Superior temporal gyrus (tissue), 1 donor: Measurements from ENCODE around the gene LYST.
"Not testable (repeated sequence)": the region's sequence is repeated elsewhere in the genome, so short reads cannot be mapped to it uniquely, and the experiment has no call there.

ENCODE experiments used
- DNase-seq: peaks from one replicate; pipeline ENCODE4 v3.0.0-alpha.2; 2016; ENCODE audit errors: extremely low spot score

LYST gene, protein sequence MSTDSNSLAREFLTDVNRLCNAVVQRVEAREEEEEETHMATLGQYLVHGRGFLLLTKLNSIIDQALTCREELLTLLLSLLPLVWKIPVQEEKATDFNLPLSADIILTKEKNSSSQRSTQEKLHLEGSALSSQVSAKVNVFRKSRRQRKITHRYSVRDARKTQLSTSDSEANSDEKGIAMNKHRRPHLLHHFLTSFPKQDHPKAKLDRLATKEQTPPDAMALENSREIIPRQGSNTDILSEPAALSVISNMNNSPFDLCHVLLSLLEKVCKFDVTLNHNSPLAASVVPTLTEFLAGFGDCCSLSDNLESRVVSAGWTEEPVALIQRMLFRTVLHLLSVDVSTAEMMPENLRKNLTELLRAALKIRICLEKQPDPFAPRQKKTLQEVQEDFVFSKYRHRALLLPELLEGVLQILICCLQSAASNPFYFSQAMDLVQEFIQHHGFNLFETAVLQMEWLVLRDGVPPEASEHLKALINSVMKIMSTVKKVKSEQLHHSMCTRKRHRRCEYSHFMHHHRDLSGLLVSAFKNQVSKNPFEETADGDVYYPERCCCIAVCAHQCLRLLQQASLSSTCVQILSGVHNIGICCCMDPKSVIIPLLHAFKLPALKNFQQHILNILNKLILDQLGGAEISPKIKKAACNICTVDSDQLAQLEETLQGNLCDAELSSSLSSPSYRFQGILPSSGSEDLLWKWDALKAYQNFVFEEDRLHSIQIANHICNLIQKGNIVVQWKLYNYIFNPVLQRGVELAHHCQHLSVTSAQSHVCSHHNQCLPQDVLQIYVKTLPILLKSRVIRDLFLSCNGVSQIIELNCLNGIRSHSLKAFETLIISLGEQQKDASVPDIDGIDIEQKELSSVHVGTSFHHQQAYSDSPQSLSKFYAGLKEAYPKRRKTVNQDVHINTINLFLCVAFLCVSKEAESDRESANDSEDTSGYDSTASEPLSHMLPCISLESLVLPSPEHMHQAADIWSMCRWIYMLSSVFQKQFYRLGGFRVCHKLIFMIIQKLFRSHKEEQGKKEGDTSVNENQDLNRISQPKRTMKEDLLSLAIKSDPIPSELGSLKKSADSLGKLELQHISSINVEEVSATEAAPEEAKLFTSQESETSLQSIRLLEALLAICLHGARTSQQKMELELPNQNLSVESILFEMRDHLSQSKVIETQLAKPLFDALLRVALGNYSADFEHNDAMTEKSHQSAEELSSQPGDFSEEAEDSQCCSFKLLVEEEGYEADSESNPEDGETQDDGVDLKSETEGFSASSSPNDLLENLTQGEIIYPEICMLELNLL (N-terminal part only)

DNA sequence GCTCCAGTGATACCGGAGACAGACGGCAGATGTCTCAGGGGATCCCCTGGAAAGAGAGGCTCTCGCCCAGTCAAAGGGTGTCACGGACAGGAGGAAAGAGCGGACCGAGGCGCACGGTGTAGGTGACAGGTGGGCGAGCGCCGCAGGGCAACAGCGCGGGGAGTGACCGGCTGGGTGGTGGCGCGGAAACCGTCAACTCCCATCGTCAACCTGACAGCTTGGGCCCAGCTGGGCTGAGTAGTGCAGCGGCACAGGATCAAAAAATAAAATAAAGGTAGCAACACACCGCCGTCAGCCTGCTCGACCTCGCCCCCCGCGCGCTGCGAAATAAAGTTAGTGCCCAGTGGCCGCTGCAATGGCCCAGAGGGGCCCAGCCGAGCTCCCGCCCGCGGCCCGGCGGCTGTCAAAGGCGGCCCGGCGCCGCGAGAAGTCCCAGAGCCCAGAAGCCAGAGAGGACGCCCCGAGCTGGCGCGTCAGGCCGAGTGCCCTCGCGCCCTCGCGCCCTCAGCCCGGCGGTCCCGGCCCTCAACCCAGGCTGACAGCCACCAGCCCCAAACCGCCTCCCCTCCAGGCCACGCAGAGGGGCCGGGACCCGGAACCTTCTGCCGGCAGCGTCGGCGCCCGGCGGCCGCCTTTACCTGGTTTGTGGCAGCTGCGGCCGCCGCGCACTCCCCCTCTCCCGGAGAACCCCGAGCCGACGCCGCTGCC, at the start of gene LYST:
Gene LYST (minus strand): TSS at position 702 of the 708 bp plus-strand sequence. CDS start 36,489 bp downstream, outside the sequence.
- DNase-seq = no peak

DNA sequence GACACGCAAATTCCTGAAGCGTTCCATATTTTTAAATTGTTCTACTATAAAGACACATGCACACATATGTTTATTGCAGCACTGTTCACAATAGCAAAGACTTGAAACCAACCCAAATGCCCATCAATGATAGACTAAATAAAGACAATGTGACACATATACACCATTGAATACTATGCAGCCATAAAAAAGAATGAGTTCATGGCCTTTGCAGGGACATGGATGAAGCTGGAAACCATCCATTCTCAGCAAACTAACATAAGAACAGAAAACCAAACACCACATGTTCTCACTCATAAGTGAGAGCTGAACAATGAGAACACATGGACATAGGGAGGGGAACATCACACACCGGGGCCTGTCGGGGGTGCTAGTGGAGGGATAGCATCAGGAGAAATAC, 48.8 kb upstream of the LYST start:
- not testable (repeated sequence) for DNase-seq

DNA sequence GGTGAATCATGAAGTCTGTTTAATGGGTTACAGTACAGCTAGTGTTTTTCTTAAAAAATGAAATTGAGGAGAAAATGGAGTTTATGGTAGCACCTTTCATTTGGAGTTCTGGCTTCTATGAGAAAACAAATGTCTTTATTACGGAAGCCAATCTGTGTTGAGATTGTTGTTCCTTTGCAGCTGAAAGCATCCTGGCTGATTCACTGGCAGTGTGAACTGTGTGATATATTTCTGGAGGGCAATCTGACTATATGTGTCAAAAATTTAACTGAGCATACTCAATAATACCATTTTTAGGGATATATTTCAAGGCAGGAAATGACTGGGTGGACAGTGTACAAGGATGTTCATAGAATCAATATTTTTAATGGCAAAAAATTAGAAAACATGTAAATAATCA, 46.6 kb upstream of the LYST start:
- DNase-seq = no peak

DNA sequence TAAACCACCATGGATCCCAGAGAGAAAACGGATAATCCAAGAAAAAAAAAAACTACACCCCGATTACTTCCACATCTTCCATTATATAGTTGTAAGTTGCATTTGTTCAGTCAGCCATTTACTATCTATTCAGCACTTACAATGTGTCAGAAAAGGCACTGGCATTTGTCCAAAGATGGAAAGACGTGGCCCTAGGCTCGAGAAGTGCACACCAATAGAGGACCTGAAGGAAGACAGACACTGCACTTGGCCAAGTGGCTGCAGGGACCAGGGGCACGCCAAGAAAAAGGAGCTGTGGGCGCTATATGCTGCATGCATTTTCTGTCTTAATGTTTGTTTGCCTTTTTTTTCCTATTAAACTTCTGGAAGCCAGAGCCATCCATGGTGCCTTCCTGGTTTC, 45.2 kb upstream of the LYST start:
- no peak for DNase-seq

DNA sequence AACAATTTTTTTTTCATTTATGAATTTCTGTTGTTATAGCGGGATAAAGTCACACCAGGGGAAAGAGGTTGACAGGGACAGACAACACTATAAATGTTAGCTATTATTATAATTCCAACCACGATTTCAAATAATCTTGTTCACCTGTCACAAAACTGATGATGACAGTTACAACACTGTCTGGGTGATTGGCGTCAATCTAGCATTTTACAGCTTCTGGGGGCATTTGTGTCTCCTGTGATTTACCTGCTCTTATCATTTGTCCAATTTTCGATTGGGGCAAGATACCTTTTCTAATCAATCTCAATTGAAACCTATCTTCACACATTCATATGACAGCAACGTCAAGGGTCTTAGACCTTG, 44.6 kb upstream of the LYST start:
- no peak for DNase-seq

DNA sequence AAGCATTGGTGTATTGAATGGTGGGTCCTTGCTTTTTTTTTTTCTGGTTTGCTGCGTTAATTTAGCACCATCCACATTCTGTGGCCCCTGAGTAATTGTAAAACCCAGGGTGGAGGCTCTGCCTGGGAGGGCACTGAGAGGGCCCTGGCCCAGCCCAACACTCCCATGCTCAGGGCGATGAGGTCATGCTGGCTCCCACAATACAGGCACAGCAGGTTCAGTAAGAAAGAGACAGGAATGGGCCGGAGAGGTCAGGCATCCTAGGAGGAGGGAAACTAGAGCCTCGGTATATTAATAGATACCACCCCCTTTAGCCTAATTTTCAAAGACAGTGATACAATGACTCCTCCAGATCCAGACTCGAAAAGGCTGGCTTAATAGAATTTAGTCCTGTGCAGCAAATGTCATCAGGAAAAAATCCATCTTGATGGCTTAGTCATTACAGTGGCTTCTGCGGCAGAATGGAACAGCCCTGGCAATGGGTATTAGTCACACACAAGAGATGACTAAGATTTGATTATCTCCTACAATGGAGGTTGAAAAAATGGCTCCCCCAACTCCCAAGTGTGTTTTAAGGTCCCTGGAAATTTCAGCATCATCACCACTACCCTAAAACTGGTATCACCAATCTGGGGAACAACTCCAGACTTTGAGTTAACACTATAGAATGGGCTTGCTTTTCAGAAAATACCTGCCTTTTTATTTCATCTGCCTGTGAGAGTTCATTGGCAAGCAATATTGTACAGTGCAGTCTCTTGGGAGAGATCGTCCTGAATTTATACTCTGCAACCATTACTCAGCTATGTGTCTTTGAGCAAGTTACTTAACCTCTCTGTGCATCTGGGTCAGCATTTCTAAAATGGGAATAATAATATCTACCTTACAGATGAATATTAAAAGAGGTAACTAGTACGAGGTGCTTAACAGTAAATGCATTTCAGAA, 43.9 kb upstream of the LYST start:
- no peak for DNase-seq

DNA sequence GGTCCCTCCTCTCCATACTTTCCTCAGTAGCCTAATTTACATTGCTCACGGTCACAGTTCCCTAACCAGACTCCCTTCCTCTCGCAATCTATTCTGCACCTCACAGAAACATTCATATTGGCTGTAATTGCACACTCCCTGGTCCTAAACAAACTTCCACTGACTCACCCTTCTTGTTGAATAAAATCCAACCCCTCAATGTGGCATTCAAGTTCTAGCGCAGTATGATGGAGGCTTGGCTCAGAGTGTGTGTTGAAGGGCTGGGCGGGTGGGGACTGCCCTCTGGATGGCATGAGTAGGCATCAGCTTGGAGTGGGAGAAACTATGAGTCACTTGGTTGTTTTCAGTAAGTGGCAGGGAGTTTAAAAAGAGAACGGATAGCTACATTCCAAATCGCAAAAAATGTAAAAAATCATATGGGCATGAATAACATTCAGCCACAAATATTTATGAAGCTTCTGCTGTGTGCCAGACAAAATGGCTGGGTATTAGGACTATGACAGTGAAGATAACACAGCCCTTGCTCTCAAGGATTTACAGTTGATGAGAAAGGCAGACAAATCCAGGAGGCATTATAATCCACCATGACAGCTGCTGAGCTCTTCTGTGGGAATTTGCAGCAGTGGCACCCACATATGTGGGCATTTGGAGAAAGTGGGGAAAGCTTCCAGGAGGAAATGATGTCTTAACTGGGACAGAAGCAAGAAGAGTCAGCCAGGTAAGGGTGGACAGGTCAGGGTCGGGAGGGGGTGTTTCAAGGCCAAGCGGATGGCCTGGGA, 42.2 kb upstream of the LYST start:
- peak; percentile 47 for DNase-seq

DNA sequence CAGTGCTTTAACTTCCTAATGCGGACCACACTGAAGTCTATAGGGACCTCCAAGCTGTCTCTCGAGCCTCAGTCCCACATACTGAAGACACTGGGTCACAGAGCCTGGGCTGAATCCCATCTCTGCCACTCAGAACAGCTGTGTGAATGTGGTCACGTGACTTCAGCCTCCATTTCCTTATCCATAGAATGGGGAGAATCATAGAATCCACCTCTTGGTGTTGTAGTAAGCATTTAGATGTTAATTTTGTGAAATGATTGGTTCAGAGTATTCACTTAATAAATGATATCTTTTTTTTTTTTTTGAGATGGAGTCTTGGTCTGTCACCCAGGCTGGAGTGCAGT, 41.2 kb upstream of the LYST start:
- DNase-seq = no peak

DNA sequence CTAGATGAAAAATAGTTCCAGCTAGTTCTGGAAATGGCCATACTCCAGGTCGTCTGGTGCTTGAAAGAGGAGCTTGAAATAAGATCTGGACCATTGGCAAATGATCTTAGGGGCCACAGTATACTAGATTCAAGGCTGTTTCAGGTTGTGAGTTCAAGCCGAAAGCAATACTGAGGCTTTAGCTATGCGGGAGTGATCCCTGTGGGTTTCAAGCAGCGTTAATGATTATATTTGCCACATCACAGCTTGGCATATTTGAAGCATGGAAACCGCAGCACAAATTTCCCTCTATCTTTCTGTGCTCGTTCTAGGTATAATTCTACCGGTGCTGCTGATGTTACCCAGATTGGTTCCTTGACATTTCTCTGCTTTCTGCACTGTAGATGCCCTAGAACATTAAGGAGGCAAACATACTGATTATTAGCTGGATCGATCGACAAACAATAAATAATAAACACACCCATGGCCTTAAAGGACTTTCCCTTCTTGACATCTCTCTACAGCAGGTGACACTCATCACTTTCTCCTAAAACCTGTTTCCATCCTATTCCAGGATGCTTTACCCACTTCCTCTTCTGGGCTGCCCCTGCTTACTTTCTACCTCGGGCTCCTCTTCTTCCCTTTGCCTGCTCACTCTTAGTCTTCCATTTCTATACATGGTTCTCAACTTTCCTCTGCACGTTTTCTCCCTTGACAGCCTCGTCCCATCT, 40.6 kb upstream of the LYST start:
- no peak for DNase-seq

DNA sequence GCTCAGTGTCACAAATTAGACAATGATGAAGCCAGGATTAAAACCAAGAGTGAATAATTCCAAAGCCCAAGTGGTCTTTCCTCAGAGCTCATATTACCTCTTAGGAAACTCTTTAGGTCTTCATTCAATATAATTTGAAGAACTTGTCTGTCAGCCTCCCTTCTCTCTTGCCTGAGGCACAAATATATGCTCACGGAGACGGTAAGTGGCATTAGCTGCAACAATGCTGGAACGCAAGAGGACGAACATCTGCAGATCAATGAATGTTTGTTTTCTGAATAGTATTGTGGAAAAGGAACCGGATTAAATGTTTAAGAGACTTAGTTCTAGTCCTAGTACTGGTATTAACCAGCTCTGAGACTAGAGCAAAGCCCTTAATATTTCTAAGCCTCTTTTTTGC, 39.7 kb upstream of the LYST start:
- no peak for DNase-seq

DNA sequence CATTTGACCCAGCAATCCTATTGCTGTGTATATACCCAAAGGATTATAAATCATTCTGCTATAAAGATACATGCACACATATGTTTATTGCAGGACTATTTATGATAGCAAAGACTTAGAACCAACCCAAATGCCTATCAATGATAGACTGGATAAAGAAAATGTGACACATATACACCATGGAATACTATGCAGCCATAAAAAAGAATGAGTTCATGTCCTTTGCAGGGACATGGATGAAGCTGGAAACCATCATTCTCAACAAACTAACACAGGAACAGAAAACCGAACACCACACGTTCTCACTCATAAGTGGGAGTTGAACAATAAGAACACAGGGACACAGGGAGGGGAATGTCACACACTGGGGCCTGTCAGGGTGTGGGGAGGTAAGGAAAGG, 37.1 kb upstream of the LYST start:
- DNase-seq = not testable (repeated sequence)

DNA sequence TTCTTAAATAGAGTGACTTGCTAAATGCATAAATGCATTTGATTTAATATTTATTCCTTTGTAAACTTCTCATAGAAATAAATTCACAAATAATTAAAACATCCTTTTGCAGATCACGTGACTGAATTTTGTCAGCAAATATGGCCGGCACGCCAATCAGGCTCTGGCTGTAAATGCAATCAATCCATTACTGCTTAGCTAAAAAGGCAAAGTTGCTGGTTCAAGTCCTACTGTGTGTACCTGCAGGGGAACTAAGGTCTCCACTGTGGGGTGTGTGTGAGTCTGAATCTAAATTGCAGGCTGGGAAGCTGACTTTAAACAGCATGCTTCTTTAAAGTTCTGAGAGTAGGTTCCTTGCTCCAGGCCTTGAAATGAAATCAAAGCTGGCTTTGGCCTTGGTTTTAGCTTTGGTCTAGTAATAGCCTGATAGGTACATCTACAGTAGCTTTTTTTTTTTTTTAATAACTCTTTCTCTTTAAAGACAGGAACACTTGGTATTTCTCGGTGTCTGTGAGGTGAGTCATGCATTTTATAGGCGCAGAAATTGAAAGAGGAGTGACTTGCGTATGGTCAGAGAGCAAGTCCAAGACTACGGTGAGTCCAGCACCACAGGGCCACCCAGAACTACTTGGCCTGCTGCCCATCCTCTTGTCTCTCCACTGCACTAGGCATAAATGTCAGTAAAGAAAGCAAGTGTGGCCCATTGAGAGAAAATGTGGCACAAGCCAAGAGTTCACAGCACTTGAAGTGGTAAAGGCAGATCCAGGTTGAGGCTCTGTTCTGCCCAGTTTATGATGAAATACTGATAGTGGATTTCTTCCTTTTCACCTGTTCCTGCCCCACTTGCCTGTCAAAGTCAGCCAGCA, 36.2 kb upstream of the LYST start:
- no peak for DNase-seq

DNA sequence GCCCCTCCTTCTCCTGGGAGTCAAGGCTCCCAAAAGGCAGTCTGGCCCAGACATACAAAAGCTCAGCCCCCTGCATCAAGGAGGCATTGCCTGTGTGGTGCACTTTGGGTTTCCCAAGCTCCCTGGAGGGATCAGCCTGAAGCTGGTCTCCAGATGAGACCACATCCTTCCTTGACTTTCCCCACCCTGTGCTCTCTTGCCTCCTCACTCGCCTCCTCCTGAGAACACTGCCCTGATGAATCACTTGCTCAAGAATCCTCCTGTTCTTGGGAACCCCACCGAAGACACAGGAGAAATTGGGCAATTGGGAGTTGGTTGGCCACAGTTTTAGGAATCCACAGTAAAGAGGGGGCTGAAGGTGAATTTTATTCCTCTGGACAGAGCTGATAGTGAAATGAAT, 34.8 kb upstream of the LYST start:
- DNase-seq = no peak

DNA sequence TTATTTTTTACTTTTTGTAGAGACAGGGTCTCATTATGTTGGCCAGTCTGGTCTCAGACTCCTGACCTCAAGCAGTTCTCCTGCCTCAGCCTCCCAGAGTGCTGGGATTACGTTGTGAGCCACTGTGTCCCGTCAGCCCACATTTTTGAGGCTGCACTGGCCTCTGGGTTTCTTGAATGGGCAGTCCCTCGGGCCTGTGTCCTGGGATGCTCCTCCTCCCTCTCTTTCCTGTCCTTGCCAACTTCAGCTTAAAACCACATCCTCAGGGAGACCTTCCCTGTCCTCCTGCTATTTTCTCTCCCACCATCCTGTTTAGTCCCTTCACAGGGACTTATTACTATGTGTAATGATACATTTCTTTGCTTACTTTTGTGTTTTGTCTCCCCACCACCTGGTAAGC, 31.4 kb upstream of the LYST start:
- no peak for DNase-seq

DNA sequence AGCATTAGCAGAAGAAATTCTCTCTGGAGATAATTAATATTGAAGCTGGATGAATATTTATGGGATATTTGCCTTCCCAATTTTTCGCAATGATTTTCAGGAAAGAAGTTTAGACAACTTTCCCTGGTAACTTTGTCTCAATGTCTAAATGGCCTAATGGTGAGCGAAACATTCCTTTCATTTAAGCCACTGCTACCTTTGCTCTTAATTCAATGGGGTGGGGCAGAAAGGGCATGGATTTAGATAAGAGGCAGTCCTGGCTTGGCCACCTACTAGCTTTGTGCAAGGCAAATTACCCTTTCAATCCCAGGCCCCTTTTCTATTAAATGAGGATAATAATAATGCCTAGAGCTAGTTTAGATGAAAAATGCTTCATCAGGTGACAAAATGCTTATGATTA, 27.1 kb upstream of the LYST start:
- no peak for DNase-seq

DNA sequence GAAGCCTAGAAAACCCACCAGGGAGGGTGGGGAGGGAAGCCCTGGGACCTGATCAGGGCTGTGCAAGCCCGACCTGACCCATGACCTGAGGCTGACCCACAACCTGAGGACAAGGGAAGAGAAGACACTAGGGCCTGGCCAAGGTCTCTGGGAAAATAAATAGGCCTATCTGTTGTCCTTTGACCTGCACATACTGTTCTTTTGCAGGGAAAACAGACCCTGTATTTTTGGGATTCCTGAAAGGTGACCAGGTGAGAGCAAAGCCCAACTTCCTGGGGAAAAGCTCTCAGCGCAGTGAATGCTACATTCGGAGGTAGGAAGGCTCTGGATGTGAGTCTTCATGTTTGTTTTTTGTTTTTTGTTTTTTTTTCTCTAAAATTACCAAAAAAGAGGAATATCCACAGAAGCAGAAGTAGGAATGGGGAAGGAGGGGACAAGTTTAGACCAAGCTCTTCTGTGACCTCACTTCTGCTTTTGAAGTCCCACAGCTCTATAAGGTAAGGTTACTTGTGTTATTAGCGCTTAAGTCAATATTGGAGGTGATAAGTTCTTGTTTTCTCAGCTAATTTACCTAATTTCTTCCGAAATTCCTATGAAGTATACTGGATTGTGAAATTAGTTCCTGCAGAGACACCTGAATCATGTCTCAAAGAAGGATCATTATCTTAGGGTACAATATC, 26.2 kb upstream of the LYST start:
- DNase-seq = no peak

DNA sequence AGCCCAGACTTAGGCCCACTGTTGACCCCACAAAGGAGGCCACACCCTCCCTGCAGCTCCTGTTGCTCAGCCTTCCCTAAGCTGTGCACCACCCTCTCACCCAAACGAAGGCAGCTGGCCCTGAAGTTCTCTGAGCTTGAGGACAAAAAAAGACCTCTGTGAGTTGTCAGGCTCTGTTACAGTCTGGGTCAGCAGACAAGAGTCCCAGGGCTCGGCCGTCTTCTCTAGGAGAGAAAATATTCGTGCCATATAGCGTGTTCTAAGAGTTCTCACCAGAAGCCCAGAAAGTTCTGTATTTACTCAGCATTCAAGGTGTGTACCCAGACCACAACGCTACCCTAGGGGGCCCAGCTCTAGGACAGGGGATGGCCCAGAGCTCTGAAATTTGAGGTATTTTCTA, 25.5 kb upstream of the LYST start:
- DNase-seq = no peak
